ENCODE results near the gene PLEKHJ1.
A peak's percentile ranks its signal among the peaks of the same experiment; 100 is the strongest.

PLEKHJ1 gene

DNA sequence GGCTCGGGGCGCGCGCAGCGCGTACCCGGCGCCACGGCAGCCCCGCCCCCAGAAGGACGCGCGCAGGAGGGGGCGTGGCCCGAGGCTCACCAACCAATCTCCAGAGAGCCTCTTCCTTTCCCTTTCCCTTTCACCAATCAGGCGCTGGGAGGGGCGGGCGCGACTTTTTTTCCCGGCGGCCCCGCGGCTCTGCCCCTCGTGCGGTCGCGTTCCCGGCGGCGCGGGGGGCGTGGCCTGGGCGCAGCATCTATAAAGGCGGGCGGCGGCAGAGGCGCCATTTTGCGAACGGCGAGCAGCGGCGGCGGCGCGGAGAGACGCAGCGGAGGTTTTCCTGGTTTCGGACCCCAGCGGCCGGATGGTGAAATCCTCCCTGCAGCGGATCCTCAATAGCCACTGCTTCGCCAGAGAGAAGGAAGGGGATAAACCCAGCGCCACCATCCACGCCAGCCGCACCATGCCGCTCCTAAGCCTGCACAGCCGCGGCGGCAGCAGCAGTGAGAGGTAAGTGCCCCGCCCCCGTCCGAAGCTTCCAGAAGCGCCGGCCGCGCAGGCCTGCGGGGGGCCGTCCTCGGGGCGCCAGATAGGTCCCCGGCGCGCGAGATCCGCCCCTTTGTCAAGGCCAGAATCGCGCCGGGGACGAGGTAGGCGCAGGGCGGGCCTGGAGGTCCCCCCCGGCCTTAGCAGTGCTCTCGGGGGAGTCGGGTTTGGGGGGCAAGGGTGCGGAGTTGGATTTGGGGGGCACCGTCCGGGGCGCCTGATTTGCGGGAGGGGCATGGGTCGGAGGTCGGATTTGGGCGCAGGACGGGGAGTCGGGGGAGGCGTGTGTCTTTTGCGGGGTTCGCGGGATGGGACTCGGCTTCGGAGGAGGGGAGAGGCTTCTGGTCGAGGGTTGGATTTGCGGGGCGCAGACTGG lies 33.4 kb upstream of the PLEKHJ1 start:
- DNase-seq = peak; percentile 91

DNA sequence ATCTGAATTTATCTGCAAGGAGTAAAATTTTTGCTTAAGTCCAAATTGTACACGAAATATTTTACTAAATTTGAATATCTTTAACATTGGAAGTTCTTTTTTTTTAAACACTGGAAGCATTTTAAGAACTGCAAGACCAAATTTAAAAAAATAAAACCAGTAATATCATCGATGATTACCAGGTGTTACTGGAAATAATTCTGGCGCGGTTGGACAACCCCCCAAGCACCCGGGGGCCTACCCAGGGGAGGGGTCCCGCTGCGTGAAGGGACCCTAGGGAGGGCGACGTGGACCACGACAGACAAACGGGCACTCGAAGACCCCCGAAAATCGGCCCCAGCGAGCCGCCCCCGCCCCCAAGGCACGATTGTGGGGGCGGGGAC lies 32.7 kb upstream of the PLEKHJ1 start:
- DNase-seq = no peak

GRCh38 chr19:2268480-2268830 lies 32.3 kb upstream of the PLEKHJ1 start:
- no peak for DNase-seq

- DNase-seq = no peak
Observed at GRCh38 chr19:2266183-2266993, 30.3 kb upstream of the PLEKHJ1 start.

DNA sequence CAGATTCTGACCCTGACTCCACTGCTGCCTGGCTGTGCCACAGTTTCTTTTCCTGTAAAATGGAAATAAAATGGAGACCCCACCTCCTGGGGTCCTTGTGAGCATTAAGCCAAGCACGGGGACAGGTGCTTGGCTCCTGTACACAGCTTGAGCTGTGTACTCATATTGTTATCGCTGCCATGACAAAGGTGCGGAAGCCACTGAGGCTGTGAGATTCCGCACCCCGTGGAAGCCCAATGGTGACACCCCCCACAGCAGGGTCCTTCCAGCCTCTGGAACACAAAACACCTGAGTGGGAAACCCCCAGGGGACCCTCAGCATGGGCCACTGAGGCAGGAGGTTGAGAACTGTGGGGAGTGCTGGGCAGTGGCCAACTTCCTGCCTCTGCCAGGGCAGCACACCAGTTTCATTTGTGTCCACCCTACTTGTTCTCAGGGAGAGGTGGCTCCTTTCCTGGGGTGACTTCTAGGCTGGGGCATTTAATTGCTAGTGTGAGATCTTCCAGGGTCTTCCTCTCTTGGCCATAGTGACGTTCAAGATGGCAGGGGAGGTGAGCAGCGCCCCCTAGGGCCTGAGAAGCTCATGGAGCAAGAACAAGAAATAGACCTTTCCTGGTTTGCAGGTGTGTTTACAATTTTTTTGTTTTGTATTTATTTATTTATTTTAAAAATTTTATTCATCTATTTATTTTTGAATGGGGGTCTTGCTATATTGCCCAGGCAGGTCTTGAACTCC lies 25.5 kb upstream of the PLEKHJ1 start:
- DNase-seq = no peak

DNA sequence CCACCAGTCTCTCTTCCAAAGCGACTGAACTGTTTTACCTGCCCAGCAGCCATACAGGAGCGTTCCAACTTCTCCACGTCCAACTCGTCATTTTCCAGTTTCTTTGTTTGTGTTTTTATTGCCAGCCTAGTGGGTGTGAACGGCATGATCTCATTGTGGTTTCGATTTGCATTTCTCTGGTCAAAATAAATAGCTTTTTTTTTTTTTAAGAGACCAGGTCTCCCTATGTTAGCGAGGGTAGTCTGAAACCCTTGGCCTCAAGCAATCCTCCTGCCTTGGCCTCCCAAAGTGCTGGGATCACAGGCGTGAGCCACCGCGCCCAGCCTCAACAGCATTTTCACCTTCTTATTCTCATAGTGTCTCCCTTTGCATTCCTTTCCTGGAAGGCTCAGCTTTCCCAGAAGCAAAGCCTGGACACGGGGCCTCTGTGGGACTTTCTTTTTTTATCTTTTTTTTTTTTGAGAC lies 24.2 kb upstream of the PLEKHJ1 start:
- DNase-seq = no peak

DNA sequence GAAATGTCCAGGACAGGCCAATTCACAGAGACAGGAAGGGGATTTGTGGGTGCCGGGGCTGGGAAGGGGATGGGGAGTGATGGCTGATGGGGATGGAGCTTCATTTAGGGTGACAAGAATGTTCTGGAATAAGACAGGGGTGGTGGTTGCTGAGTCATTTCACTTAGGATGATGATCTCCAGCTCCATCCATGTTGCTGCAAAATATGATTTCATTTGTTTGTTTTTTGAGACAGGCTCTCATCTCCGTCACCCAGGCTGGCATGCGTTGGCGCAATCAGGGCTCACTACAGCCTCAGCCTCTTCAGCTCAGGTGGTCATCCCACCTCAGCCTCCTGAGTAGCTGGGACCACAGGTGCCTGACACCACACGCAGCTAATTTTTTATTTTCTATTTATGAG lies 23.2 kb upstream of the PLEKHJ1 start:
- no peak for DNase-seq

GRCh38 chr19:2255982-2256685 lies 20.0 kb upstream of the PLEKHJ1 start, which contains the start of gene JSRP1:
TSS of gene JSRP1 (minus strand) at chr19:2256417. CDS start at chr19:2255314, 1,103 bp downstream.
- DNase-seq = no peak

DNA sequence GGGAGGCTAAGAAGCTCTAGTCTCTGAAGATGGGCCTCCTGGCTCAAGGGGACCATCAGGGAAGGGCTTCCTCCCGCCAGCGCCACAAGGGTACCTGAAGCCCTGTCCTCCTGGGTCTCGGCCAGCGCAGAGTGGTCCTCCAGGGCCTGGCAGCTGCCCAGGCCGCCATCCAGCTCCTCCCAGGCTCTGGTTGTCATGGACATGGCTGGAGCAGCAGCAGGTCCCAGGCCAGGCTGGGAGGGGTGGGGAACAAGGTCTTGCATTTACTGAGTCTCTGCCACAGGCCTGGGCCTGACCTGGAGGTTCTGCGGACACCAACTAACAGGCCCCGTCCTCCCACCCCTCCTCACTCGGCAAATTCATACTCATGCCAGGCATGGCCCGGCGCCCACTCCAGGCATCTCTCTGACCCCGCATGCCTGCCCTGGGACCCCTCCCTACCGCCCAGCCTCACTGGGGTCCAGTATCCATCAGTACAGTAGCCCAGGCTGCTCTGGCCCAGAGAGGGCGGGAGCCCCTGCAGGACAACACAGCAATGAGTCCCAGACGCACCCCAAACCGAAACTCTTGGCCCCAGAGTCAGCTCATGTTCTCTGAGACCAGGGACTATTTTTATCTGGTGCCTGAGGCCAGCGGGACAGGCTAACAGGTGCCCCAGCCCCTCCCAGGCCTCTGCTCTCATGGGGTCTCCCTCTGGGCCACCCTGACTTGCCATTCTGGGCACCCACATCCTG lies 19.1 kb upstream of the PLEKHJ1 start:
- no peak for DNase-seq

DNA sequence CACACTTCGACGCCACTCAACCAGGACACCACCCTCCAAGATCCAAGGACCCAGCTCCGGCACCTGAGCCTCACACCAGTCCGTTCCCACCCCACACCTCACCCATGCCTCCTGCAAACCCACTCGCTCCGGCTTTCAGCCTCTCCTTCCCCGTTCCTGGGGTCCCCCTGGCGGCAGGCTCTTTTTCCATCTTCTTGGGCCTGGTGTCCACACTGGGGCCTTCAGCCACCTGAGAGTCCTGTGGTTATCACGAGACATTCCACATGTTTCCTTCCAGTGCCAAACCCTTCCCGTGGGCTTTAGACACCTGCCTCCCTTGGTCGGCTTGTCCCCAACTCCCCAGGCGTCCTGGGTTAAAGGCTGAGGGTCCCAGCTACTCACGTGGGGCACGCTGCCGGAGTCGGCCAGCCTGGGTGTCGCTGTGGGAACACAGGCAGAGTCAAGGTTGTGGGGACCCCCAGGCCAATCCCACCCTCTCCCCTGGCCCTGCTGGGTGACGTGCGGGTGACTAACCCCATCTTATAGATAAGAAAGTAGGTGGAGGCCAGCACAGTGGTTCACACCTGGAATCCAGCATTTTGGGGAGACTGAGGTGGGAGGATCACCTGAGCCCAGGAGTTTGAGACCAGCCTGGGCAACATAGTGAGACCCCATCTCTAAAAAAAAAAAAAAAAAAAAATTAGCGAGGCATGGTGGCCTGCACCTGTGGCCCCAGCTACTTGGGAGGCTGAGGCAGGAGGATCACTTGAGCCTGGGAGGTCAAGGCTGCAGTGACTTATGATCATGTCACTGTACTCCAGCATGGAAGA lies 18.1 kb upstream of the PLEKHJ1 start:
- no peak for DNase-seq

DNA sequence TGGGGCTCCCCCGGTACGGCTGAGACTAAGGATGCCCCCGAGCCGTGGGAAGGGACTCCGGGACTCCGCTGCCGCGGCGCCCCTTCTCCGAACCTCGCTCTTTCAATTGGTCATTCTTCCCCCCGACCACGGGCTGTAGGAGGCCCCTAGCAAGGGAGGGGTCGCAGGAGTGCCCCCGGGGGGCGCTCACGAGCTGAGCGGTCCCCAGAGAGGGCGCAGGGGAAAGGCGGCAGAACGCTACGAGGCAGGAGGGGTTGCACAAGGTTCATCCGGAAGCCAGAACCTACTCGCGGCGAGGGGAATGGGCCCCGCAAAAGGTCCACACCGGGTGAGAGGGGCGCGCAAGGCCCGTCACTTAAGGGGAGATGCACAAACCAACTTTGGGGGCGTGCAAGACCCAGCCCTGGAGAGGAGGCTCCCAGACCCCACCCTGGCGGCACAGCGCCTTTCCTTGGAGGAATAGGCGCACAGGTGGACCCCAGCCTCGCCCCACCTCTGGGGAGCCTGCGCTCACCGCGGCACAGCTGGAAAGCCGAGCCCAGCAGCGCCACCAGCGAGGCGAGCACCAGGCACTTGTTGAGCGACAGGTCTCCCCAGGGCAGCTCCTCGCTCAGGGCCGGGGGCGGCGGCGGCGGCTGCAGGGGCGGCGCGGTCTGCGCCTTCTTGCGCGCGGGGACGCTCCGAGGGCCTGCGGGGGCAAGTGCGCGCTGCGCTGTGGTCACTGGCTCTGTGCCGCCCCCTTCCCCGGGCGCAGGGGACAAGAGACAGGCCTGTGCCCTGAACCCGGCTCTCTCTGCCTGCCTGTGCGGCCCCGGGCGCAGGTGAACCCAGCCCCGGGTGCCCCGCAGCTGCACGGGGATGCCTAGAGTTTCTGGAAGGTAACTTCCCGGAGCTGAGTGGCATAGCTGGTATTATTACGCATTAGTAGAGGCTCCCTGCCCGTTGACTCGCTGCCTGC lies 17.3 kb upstream of the PLEKHJ1 start:
- DNase-seq = no peak

- no peak for DNase-seq
Observed at GRCh38 chr19:2252797-2253105, 16.6 kb upstream of the PLEKHJ1 start.

DNA sequence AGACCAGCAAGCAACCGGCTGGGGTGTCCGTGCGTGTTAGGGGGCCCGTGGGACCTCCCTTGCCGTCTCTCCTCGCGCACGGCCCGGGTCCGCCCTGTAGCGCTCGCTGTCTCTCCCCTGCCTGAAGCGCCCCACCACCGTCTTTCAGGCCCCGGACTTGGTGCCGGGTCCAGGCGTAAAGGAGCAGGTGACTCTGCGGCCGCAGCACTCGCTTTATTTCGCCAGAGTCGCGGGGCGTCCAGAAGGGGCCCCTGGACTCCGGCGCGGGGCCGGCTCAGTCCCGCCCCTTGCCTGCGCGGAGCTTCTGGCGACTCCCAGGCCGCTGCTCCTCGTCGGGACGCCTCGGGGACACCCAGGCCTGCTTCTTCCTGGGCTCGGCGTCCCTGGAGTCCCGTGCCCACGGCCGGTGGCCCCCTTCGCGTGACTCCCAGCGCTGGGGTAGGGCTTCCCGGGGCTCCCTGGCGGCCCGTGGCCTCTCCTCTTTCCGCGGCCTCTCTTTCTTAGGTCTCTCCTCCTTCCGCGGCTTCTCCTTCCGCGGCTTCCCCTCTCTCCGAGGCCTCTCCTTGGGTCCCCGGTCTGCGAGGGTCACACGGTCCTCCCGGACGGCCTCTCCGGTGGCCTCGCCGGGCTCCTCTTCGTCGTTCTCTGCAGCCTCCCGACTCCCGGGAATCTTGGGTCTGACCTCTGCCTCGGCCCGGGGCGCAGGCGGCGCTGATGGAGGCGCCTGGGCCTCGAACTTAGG lies 16.1 kb upstream of the PLEKHJ1 start:
- DNase-seq = no peak

DNA sequence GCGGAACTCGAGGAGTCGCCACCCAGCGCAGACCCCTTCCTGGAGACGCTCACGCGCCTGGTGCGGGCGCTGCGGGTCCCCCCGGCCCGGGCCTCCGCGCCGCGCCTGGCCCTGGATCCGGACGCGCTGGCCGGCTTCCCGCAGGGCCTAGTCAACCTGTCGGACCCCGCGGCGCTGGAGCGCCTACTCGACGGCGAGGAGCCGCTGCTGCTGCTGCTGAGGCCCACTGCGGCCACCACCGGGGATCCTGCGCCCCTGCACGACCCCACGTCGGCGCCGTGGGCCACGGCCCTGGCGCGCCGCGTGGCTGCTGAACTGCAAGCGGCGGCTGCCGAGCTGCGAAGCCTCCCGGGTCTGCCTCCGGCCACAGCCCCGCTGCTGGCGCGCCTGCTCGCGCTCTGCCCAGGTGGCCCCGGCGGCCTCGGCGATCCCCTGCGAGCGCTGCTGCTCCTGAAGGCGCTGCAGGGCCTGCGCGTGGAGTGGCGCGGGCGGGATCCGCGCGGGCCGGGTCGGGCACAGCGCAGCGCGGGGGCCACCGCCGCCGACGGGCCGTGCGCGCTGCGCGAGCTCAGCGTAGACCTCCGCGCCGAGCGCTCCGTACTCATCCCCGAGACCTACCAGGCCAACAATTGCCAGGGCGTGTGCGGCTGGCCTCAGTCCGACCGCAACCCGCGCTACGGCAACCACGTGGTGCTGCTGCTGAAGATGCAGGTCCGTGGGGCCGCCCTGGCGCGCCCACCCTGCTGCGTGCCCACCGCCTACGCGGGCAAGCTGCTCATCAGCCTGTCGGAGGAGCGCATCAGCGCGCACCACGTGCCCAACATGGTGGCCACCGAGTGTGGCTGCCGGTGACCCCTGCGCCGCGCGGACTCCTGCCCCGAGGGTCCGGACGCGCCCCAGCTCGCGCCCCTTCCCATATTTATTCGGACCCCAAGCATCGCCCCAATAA lies 15.3 kb upstream of the PLEKHJ1 start:
- DNase-seq = no peak

- no peak for DNase-seq
Observed at GRCh38 chr19:2250766-2251105, 14.6 kb upstream of the PLEKHJ1 start.

GRCh38 chr19:2249880-2250765 lies 14.0 kb upstream of the PLEKHJ1 start:
- DNase-seq = no peak

All from GOT3 (cell line).